Measurements from ENCODE around the gene BHLHE23. TPM values are rescaled to one million over a fixed set of nuclear protein-coding genes. Genes with fewer than 3 reads are reported as not detected.

BHLHE23 gene
- total RNA-seq, 4 donors from 2014 or later = not detected

- no peak for DNase-seq (ENCODE audit: extremely low spot score)
- Histone ChIP-seq H3K4me3 (no peak overlapping the region), H3K9me3 (no peaks in the 10 kb centered on the region), H3K27me3 (peaks cover 7 to 100% (median 33%) of the 10 kb centered on the region in 4 donors), H3K4me1 (peaks cover 0 to 8% (median 0%) of the 10 kb centered on the region in 4 donors), H3K27ac (replicated peaks in 1 of 4) (no peak overlapping the region), H3K36me3 (no peaks in the 10 kb centered on the region)
- TF ChIP-seq POLR2A (IDR thresholded peaks at IDR 0.05; ENCODE audit: low read depth) = no peak
- TF ChIP-seq, protein P1, sequence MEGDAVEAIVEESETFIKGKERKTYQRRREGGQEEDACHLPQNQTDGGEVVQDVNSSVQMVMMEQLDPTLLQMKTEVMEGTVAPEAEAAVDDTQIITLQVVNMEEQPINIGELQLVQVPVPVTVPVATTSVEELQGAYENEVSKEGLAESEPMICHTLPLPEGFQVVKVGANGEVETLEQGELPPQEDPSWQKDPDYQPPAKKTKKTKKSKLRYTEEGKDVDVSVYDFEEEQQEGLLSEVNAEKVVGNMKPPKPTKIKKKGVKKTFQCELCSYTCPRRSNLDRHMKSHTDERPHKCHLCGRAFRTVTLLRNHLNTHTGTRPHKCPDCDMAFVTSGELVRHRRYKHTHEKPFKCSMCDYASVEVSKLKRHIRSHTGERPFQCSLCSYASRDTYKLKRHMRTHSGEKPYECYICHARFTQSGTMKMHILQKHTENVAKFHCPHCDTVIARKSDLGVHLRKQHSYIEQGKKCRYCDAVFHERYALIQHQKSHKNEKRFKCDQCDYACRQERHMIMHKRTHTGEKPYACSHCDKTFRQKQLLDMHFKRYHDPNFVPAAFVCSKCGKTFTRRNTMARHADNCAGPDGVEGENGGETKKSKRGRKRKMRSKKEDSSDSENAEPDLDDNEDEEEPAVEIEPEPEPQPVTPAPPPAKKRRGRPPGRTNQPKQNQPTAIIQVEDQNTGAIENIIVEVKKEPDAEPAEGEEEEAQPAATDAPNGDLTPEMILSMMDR (IDR thresholded peaks at IDR 0.05) = no peak
- TF ChIP-seq POLR2AphosphoS5 (IDR thresholded peaks at IDR 0.05) = no peak
- no peak for TF ChIP-seq EP300 (IDR thresholded peaks at IDR 0.05)
- 80% methylated on average over 12 of the region's 14 CpGs for WGBS
- intact Hi-C loops (cut with DNase I) = no loop called here
These were observed 27.5 kb downstream of the BHLHE23 start for GRCh38 chr20:62979310-62979709.

DNA sequence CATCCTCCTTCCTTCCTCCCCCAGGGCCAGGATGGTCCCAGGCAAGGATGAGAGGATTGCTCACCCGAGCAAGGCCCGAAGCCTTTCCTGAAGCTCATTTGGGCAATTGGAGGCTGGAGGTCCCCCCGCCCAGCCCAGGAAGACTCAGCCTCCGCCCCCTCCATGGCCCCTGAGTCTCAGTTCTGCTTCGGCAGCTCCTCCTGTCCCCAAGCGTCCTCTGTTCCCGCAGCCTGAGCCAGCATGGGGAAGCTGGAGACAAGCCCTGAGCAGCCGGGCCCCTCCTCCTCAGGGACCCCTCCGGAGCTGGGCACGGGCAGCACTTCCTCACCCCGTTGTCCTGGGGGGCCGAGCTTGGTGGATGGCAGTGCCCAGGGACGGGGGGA lies 28.2 kb downstream of the BHLHE23 start:
- intact Hi-C loops (cut with DNase I) = no loop called here
- 78% methylated on average over 6 of the region's 13 CpGs for WGBS
- Histone ChIP-seq H3K36me3 (no peaks in the 10 kb centered on the region), H3K4me3 (no peak overlapping the region), H3K4me1 (peaks cover 0 to 8% (median 0%) of the 10 kb centered on the region in 4 donors), H3K27ac (replicated peaks in 1 of 4) (no peak overlapping the region), H3K9me3 (no peaks in the 10 kb centered on the region), H3K27me3 (peaks cover 8 to 100% (median 38%) of the 10 kb centered on the region in 4 donors)
- no peak for DNase-seq (ENCODE audit: extremely low spot score)
- TF ChIP-seq POLR2AphosphoS5 (IDR thresholded peaks at IDR 0.05) (no peak), POLR2A (IDR thresholded peaks at IDR 0.05; ENCODE audit: low read depth) (no peak), EP300 (IDR thresholded peaks at IDR 0.05) (no peak)
- TF ChIP-seq, protein P1 (IDR thresholded peaks at IDR 0.05) = no peak

DNA sequence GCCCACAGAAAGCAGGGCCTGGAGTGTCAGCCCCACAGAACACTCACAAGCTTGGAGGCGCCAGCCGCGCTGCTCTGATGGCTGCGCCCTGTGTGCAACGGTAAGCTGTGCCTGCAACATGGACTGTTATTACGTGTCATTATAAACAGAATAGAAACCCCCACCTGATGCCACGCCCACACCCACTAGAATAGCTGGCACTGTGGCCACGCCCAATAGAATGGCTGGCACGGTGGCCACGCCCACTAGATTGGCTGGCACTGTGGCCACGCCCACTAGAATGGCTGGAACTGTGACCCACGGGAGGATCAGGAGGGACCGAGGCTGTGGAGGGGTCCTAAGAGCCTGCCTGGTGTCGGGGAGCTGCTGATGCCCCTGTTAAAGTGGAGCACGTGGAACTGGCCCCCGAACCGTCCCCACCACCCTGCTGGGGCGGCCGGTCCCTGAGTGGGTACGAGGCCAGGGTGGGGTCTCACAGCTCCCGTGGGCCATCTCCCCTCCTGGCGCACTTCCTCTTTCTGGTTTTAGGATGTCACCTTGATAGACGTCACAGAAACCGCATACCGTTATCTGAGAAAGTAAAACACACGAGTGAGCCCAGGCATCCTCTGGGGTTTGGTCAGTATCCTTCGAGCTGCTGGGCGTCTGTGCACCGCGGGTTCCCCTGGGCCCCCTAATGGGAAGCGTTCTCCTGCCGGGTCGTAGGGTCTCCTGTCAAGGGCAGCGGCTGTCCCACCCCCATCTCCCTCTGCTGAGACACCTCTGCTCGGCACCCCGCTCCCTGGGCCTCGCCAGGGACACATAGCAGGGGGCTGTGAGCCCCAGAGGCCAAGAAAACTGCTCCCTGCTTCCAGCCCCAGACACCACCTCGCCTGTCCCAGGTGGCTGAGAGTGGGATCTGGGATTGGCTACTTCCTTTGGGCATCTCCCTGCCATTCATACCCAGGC lies 28.9 kb downstream of the BHLHE23 start:
- TF ChIP-seq POLR2AphosphoS5 (IDR thresholded peaks at IDR 0.05) = no peak
- TF ChIP-seq, protein P1 (IDR thresholded peaks at IDR 0.05) = no peak
- no peak for TF ChIP-seq POLR2A (IDR thresholded peaks at IDR 0.05; ENCODE audit: low read depth)
- TF ChIP-seq EP300 (IDR thresholded peaks at IDR 0.05) = no peak
- Histone ChIP-seq H3K27ac (replicated peaks in 1 of 4) (no peak overlapping the region), H3K36me3 (no peaks in the 10 kb centered on the region), H3K27me3 (peaks cover 8 to 100% (median 45%) of the 10 kb centered on the region in 4 donors), H3K4me3 (no peak overlapping the region), H3K4me1 (peaks cover 2 to 14% (median 6%) of the 10 kb centered on the region in 4 donors), H3K9me3 (no peaks in the 10 kb centered on the region)
- intact Hi-C loops (cut with DNase I) = no loop called here
- 78% methylated on average over 24 of the region's 38 CpGs for WGBS
- no peak for DNase-seq (ENCODE audit: extremely low spot score)

GRCh38 chr20:62976886-62977285 lies 29.9 kb downstream of the BHLHE23 start:
- 75% methylated on average over 16 of the region's 16 CpGs for WGBS
- no peaks in the 10 kb centered on the region for H3K9me3 ChIP-seq
- no peak for DNase-seq (ENCODE audit: extremely low spot score)
- H3K4me1 ChIP-seq = peaks cover 7 to 21% (median 13%) of the 10 kb centered on the region in 4 donors
- peaks cover 8 to 100% (median 45%) of the 10 kb centered on the region in 4 donors for H3K27me3 ChIP-seq
- intact Hi-C loops (cut with DNase I) = no loop called here
- TF ChIP-seq, protein P1 (IDR thresholded peaks at IDR 0.05) = no peak
- TF ChIP-seq EP300 (IDR thresholded peaks at IDR 0.05) (no peak), POLR2A (IDR thresholded peaks at IDR 0.05; ENCODE audit: low read depth) (no peak), POLR2AphosphoS5 (IDR thresholded peaks at IDR 0.05) (no peak)
- no peaks in the 10 kb centered on the region for H3K36me3 ChIP-seq
- H3K27ac ChIP-seq (replicated peaks in 1 of 4) = no peak overlapping the region
- H3K4me3 ChIP-seq = no peak overlapping the region
